ENCODE results near the gene KLK5.

Gene KLK5

DNA sequence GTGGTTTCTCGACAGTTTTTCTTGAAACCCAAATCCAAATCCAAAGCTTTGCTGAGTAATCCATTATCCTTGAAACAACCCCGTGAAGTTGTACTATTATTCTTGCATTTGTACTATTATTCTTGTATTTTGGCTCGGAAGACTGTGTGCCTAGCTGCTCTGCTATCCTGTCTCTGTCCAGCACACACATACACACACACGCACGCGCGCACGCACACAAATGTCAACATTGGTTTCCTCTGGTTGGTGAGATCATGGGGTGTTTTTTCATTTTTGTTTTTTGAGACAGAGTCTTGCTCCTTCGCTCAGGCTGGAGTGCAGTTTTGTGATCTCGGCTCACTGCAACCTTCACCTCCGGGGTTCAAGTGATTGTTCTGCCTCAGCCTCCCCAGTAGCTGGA is 26.7 kb downstream of the KLK5 start:
- 96 to 97% methylated on average over 9 to 11 of the region's 11 CpGs for WGBS, 2 experiments
- no peaks in the 10 kb centered on the region for H3K36me3 ChIP-seq (ENCODE audit: control insufficient read depth, insufficient read depth, low read length)
- no peak overlapping the region for H3K27ac ChIP-seq (ENCODE audit: insufficient read depth, low read depth, low read length, poor library complexity, severe bottlenecking)
- H3K4me3 ChIP-seq (ENCODE audit: insufficient read depth, low read depth, low read length): no peak overlapping the region
- H3K4me1 ChIP-seq (ENCODE audit: control insufficient read depth, insufficient read depth, low read length): no peaks in the 10 kb centered on the region
- H3K27me3 ChIP-seq (ENCODE audit: control insufficient read depth, insufficient read depth, low read length, poor library complexity, severe bottlenecking): peaks cover 27% of the 10 kb centered on the region
- H3K9me3 ChIP-seq (ENCODE audit: control insufficient read depth, low read length): no peaks in the 10 kb centered on the region

DNA sequence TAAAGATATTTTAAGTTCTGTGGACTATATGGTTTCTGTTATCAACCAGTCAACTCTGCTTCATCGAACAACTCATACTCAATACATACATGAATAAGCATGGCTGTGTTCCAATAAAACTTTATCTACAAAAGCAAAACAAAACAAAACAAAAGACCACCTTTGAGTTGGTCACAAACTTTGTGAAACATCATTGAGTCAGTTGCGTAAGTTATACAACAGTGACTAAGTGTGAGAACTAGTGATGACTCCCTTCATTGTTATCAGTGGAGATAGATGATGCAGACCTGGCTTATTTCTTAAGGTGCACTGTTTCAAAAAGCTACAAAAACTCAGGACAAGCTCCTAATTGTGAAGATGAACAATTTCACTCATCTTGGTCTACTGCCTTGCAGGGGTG is 27.1 kb downstream of the KLK5 start:
- H3K27me3 ChIP-seq (ENCODE audit: control insufficient read depth, insufficient read depth, low read length, poor library complexity, severe bottlenecking): peaks cover 25% of the 10 kb centered on the region
- H3K4me3 ChIP-seq (ENCODE audit: insufficient read depth, low read depth, low read length): no peak overlapping the region
- 92 to 98% methylated on average over 2 of the region's 2 CpGs for WGBS, 2 experiments
- H3K36me3 ChIP-seq (ENCODE audit: control insufficient read depth, insufficient read depth, low read length): no peaks in the 10 kb centered on the region
- H3K4me1 ChIP-seq (ENCODE audit: control insufficient read depth, insufficient read depth, low read length): no peaks in the 10 kb centered on the region
- H3K9me3 ChIP-seq (ENCODE audit: control insufficient read depth, low read length): no peaks in the 10 kb centered on the region
- no peak overlapping the region for H3K27ac ChIP-seq (ENCODE audit: insufficient read depth, low read depth, low read length, poor library complexity, severe bottlenecking)

DNA sequence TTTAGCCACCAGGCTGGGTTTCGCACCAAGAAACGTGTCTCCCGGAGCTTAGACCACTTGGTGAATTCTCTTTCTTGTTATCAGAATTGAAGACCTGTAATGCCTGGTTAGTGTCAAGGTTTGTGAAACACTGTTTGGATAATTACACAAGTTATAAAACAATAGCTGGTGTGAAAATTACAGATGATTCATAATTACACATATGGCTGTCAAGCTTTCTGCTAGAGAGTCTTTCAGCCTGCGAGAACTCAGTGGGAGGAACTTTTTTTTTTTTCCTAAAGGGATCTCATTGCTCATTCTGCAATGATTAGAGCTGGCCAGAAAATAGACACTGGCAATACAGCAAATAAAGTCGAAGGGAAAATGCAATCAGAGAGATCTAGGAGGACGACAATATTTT is 28.3 kb downstream of the KLK5 start:
- H3K36me3 ChIP-seq (ENCODE audit: control insufficient read depth, insufficient read depth, low read length): no peaks in the 10 kb centered on the region
- 83 to 84% methylated on average over 6 of the region's 6 CpGs for WGBS, 2 experiments
- H3K9me3 ChIP-seq (ENCODE audit: control insufficient read depth, low read length): no peaks in the 10 kb centered on the region
- peaks cover 28% of the 10 kb centered on the region for H3K27me3 ChIP-seq (ENCODE audit: control insufficient read depth, insufficient read depth, low read length, poor library complexity, severe bottlenecking)
- H3K4me1 ChIP-seq (ENCODE audit: control insufficient read depth, insufficient read depth, low read length): no peaks in the 10 kb centered on the region
- no peak overlapping the region for H3K27ac ChIP-seq (ENCODE audit: insufficient read depth, low read depth, low read length, poor library complexity, severe bottlenecking)
- no peak overlapping the region for H3K4me3 ChIP-seq (ENCODE audit: insufficient read depth, low read depth, low read length)

DNA sequence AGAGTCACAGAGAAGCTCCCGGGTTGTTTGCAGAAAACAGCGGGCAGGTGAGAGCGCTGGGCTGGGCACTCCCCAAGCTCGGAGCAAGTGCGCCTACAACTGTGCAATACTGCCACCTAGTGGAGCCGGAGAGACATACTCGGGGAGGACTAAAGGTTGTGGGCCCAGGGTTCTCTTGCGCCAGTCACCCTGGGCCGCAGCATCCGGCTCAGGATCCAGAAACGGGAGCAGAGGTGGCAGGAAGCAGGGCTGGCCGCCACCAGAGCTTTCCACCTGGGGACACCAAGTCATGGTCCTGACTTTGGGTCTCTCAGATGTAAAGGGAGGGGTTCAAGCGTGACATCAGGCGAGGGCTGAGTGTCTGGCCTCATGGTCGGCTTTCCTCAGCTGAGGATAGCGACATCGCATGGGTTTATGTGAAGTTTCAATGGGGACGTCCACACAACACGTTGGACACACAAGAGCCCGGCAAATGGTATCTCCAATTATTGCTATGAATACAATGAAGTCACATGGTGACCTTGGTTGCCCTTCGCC is 30.5 kb downstream of the KLK5 start:
- Histone ChIP-seq H3K4me1 (ENCODE audit: control insufficient read depth, insufficient read depth, low read length) (no peaks in the 10 kb centered on the region), H3K27ac (ENCODE audit: insufficient read depth, low read depth, low read length, poor library complexity, severe bottlenecking) (no peak overlapping the region), H3K4me3 (ENCODE audit: insufficient read depth, low read depth, low read length) (no peak overlapping the region), H3K27me3 (ENCODE audit: control insufficient read depth, insufficient read depth, low read length, poor library complexity, severe bottlenecking) (peaks cover 34% of the 10 kb centered on the region), H3K36me3 (ENCODE audit: control insufficient read depth, insufficient read depth, low read length) (no peaks in the 10 kb centered on the region), H3K9me3 (ENCODE audit: control insufficient read depth, low read length) (no peaks in the 10 kb centered on the region)
- WGBS, 2 experiments: 34 to 38% methylated on average over 21 of the region's 21 CpGs

DNA sequence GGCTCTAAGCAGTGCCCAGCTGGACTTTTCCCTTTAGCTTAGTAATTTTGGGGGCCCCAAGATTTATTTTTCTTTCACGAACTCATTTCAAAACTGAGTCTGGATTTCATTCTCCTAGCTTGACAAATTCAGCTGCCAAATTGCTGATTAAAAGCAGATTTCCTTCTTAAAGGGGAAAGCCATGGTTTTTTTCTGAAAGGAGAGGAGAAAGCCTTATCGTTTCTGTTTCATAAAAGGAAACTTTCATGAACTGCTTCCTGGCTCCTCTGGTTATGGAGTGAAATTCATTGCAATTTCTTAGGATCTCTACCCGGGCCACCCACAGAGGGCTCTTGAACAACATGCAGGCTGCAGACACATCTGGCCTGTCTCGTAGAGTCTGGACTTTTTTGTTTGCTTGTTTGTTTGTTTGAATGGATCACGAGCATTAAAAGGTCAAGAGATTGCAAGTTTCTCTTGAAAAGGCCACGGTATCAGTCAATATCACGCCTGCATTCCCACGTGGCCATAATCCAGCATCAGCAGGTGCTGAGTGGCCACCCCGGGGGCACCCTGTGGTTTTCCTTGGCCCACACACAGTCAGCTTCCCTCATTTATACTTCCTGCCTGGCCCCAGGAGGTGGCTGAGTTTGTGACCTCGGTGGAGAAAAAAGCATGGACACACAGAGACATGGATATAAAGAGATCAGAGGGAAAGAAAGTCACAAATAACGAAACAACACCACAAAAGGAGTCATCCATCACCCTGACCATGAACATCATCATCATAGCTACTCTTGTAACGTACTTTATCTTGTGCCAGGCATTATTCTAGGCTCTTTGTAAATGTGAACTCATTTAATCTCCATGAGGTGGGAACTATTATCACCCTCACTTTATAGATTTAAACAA is 31.2 kb downstream of the KLK5 start:
- peaks cover 36% of the 10 kb centered on the region for H3K27me3 ChIP-seq (ENCODE audit: control insufficient read depth, insufficient read depth, low read length, poor library complexity, severe bottlenecking)
- H3K36me3 ChIP-seq (ENCODE audit: control insufficient read depth, insufficient read depth, low read length): no peaks in the 10 kb centered on the region
- no peak overlapping the region for H3K4me3 ChIP-seq (ENCODE audit: insufficient read depth, low read depth, low read length)
- H3K27ac ChIP-seq (ENCODE audit: insufficient read depth, low read depth, low read length, poor library complexity, severe bottlenecking): no peak overlapping the region
- WGBS, 2 experiments: 36 to 37% methylated on average over 12 of the region's 12 CpGs
- H3K9me3 ChIP-seq (ENCODE audit: control insufficient read depth, low read length): no peaks in the 10 kb centered on the region
- H3K4me1 ChIP-seq (ENCODE audit: control insufficient read depth, insufficient read depth, low read length): no peaks in the 10 kb centered on the region

DNA sequence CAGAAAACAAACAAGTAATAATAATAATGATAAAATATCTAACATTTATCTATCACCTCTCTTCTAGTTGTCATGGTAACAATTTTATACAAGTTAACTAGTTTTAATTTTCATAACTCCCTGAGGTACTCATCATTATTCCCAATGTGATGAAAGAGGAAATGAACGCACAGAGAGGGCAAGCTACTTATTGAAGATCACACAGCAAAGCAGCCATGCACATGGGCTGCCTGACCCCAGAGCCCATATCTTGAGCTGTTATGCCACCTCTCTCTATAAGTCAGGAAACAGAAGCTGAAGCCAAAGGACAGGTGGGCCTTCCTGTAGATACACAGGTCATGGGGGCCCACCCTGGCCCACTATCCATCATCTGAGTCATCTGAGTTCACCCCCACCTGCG is 36.8 kb downstream of the KLK5 start:
- 76 to 95% methylated on average over 2 of the region's 2 CpGs for WGBS, 2 experiments
- peaks cover 63% of the 10 kb centered on the region for H3K27me3 ChIP-seq (ENCODE audit: control insufficient read depth, insufficient read depth, low read length, poor library complexity, severe bottlenecking)

DNA sequence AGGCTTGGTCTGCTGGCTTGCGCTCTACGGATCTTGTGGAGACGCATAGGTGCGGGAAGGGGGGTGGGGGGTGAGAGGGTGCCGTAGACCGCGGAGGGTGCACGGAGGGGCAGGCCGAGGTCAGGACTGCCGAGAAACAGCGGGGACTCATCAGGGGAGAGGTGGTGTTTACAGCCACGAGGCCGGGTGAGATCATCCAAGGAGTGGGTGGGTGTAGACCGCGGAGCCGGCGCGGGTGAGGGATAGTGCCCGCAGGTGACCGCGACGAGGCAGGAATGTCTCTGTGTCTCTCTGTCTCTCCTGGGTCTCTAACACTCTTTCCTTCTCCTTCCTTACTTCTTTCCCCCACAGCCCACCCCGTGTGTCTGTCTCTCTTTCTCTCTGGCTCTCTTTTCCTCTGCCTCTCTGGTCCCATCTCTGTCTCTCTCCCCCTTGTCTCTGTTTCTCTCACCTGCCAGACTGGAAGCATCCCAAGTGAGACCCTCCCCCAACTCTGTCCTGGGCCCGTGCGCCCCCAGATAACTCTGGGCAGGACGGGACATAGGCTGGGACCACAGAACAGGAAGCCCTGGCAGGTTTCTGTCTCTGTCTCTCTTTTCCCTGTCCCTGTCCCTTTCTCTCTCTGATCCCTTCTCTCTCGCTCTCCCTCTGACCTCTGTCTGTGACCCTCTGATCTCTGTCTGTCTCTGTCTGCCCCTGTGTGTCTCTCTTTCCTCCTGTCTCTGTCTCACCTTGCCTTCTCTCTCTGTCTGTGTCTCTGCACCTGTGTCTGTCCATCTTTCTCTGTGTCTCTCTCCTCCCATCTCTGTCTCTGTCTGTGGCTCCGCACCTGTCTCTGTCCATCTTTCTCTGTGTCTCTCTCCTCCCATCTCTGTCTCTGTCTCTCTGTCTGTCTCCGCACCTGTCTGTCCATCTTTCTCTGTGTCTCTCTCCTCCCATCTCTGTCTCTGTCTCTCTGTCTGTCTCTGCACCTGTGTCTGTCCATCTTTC is 39.8 kb downstream of the KLK5 start:
- Histone ChIP-seq H3K27ac (ENCODE audit: insufficient read depth, low read depth, low read length, poor library complexity, severe bottlenecking) (no peak overlapping the region), H3K27me3 (ENCODE audit: control insufficient read depth, insufficient read depth, low read length, poor library complexity, severe bottlenecking) (peaks cover 73% of the 10 kb centered on the region), H3K9me3 (ENCODE audit: control insufficient read depth, low read length) (no peaks in the 10 kb centered on the region), H3K4me3 (ENCODE audit: insufficient read depth, low read depth, low read length) (no peak overlapping the region), H3K4me1 (ENCODE audit: control insufficient read depth, insufficient read depth, low read length) (no peaks in the 10 kb centered on the region), H3K36me3 (ENCODE audit: control insufficient read depth, insufficient read depth, low read length) (no peaks in the 10 kb centered on the region)
- 37% methylated on average over 29 of the region's 29 CpGs for whole genome bisulfite sequencing, 2 experiments

More for the DNA sequence above, 36.8 kb downstream of the KLK5 start:
- H3K27ac ChIP-seq (ENCODE audit: insufficient read depth, low read depth, low read length, poor library complexity, severe bottlenecking): no peak overlapping the region
- no peaks in the 10 kb centered on the region for H3K36me3 ChIP-seq (ENCODE audit: control insufficient read depth, insufficient read depth, low read length)
- no peaks in the 10 kb centered on the region for H3K9me3 ChIP-seq (ENCODE audit: control insufficient read depth, low read length)
- no peak overlapping the region for H3K4me3 ChIP-seq (ENCODE audit: insufficient read depth, low read depth, low read length)
- no peaks in the 10 kb centered on the region for H3K4me1 ChIP-seq (ENCODE audit: control insufficient read depth, insufficient read depth, low read length)

DNA sequence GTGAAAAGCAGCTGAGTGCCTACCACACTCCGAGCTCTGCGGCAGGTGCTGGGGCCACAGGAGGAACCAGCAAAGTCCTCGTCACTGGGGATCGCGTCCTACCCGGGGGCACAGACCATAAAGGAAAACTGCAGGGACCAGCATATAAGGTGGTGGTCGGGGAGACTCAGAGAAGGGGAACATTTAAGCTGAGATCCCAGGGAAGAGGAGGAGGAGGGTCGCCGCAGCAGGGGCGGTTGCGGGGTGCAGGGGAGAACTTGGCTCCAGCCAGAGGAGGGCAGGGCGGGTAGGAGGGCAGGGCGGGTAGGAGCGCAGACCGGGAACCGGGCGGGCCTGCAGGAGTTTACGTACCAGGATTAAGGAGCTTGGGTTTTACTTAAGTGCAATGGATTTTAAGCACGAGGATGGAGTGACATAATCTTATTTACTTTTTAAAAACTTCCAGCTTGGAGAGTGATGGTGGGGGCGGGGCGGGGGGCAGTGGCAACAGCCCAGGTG is 40.7 kb downstream of the KLK5 start:
- Histone ChIP-seq H3K36me3 (ENCODE audit: control insufficient read depth, insufficient read depth, low read length) (no peaks in the 10 kb centered on the region), H3K4me3 (ENCODE audit: insufficient read depth, low read depth, low read length) (no peak overlapping the region), H3K4me1 (ENCODE audit: control insufficient read depth, insufficient read depth, low read length) (no peaks in the 10 kb centered on the region), H3K27me3 (ENCODE audit: control insufficient read depth, insufficient read depth, low read length, poor library complexity, severe bottlenecking) (peaks cover 82% of the 10 kb centered on the region), H3K27ac (ENCODE audit: insufficient read depth, low read depth, low read length, poor library complexity, severe bottlenecking) (no peak overlapping the region), H3K9me3 (ENCODE audit: control insufficient read depth, low read length) (no peaks in the 10 kb centered on the region)
- WGBS, 2 experiments: 64 to 65% methylated on average over 21 of the region's 21 CpGs

DNA sequence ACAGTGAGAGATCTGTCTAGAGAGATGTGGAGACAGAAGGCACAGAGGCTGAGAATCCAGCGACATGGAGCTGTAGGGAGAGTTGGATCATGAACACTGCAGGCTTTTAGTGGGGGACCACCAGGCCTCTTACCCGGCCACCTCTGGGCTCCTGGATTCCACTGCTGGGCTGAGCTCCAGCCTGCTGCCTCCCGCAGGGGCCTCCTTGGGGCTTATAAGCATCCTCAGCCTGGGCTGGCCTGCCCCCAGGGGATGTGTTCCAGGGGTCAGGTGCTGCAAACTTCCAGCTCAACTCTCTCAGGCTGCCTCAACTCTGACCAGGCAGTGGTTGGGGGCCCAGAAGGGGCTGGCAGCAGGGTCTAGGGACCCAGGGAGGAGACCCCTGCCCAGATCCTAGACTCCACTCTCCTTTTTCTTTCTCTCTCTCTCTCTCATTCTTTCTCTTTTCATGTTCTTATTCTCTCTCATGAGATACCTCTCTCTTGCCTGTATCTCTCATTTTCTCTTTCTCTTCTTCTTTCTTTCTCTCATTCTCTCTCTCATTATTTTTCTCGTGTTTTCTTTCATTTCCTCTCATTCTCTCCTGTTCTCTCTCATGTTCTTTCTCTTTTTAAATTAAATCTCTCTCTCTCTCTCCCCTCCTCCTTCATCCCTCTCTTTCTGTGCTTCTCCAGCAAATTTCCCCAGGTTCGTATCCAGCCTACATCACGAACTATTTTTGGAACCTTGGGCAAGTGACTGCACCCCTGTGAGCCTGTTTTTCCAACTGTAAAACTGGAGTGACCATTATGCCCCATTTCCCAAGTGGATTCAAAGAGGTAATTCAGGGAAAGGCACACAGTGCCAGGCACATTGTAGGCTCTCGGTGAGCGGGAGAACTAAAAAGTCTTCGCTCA is 41.4 kb downstream of the KLK5 start, which contains the start of gene KLK4:
KLK4 (minus strand) TSS at position 190 of the 896 bp plus-strand sequence. CDS start 657 bp downstream, outside the sequence.
- 79 to 81% methylated on average over 9 of the region's 9 CpGs for WGBS, 2 experiments
- Histone ChIP-seq H3K27me3 (ENCODE audit: control insufficient read depth, insufficient read depth, low read length, poor library complexity, severe bottlenecking) (peaks cover 83% of the 10 kb centered on the region), H3K4me3 (ENCODE audit: insufficient read depth, low read depth, low read length) (no peak within 1 kb of the TSS), H3K9me3 (ENCODE audit: control insufficient read depth, low read length) (no peaks in the 10 kb centered on the region), H3K36me3 (ENCODE audit: control insufficient read depth, insufficient read depth, low read length) (no peaks in the 10 kb centered on the region), H3K4me1 (ENCODE audit: control insufficient read depth, insufficient read depth, low read length) (no peaks in the 10 kb centered on the region), H3K27ac (ENCODE audit: insufficient read depth, low read depth, low read length, poor library complexity, severe bottlenecking) (no peak within 1 kb of the TSS)
